GM18502 (cell line): ENCODE data around the gene ALKBH6.
"Not testable (repeated sequence)": the region's sequence is repeated elsewhere in the genome, so short reads cannot be mapped to it uniquely, and the experiment has no call there.

Source experiments
- ATAC-seq: cut with Tn5 transposase; IDR thresholded peaks from one replicate; pipeline ENCODE4 v1.9.1; 2021; ENCODE audit warnings: mild to moderate bottlenecking; ENCODE audit not compliant: unreplicated experiment, poor library complexity

Gene ALKBH6

DNA sequence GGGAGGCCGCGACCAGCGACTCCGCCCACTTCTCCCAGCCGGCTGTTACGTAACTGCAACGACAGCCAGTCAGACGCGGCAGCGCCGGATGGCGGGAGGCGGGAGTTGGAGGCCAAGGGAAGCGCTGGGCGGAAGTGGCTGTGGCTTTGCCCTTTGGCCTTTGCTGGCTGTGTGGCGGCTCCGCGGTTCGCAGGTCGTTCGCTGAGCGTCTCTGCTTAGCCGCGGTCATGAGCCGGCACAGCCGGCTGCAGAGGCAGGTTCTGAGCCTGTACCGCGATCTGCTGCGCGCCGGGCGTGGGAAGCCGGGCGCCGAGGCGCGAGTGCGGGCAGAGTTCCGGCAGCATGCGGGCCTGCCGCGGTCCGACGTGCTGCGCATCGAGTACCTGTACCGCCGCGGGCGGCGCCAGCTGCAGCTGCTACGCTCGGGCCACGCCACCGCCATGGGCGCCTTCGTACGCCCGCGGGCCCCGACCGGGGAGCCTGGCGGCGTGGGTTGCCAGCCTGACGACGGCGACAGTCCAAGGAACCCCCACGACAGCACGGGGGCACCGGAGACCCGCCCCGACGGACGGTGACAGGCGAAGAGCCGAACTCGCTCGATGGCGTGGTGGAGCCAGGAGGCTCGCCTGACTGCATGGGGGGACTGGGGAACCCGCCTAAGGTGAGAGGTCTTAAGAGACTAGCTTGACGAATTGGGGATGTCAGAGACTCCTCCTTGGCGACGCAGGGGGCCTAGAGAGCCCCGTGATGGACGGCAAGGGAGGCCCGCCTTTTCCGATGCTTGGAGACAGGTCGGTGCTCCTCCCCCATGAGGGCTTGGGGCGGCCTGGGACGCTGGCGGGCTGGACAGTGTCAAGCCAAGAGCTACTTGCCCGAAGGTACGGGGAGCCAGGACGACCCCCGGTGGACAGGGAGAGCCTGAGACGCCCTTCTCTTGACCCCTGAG is 18.7 kb downstream of the ALKBH6 start, which contains the start of gene SDHAF1:
TSS of gene SDHAF1 (plus strand) at position 141 of the 946 bp plus-strand sequence. CDS start at position 228, 87 bp downstream.
- ATAC-seq, result peak; percentile 89

GRCh38 chr19:35993923-35994598 is 20.0 kb downstream of the ALKBH6 start:
- no peak for ATAC-seq

DNA sequence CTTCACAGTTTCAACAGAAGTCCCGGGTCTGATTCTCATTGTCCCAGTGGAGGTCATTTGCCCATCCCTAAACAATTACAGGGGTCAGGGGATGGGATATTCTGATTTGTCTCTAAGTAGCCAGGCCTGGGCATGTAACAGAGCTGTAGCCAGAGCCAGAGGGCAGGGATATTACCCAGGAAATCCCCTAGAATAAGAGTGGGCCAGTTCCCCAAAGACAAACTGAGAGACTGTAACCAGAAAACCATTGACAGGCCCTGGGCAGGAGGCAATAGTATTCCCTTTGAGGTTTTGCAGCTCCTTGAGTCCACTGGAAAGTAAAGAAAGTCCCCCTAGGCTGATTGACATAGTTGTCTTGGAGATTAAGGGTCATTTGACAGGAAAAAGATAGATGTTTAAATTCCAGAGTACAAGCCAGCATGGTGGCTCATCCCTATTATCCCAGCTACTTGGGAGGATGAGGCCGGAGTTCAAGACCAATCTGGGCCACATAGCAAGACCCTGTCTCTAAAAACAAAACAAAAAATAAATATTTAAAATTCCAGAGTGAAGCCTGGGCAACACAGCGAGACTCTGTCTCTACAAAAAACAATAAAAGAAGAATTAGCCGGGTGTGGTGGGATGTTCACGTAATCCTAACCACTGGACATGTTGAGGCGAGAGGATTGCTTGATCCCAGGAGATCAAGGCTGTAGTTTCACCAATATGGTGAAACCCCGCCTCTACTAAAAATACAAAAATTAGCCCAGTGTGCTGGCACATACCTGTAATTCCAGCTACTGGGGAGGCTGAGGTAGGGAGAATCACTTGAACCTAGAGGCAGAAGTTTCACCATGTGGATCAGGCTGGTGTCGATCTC is 20.9 kb downstream of the ALKBH6 start:
- ATAC-seq, result no peak

- ATAC-seq, result no peak
Measured at GRCh38 chr19:35991731-35992450, 22.1 kb downstream of the ALKBH6 start.

GRCh38 chr19:35990771-35991730 is 23.0 kb downstream of the ALKBH6 start:
- no peak for ATAC-seq

DNA sequence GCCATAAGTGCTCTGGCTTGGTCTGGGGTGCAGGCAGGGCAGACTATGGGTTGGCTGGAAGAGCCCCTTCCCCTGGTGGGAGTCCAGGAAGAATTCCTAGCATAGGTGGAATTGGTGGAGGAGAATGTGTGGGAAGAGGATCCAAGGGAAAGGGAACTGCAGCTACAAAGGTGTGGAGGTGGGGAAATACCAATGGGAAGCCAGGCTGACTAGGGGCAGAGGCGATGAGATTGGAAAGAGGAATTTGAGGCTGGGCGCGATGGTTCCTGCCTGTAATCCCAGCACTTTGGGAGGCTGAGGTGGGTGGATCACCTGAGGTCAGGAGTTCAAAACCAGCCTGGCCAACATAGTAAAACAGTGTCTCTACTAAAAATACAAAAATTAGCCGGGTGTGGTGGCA is 23.9 kb downstream of the ALKBH6 start:
- ATAC-seq, result no peak

GRCh38 chr19:35988824-35989223 is 25.2 kb downstream of the ALKBH6 start:
- no peak for ATAC-seq

DNA sequence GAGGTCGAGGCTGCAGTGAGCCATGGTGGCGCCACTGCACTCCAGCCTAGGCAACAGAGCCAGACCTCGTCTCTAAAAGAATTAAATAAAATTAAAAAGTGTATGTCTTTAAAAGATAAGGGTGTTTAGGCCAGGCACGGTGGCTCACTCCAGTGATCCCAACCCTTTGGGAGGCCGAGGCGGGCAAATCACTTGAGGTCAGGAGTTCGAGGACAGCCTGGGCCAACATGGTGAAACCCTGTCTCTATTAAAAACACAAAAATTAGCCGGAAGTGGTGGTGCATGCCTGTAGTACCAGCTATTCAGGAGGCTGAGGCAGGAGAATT is 26.5 kb downstream of the ALKBH6 start:
- ATAC-seq, result no peak

GRCh38 chr19:35986664-35987570 is 27.1 kb downstream of the ALKBH6 start:
- ATAC-seq, result no peak

DNA sequence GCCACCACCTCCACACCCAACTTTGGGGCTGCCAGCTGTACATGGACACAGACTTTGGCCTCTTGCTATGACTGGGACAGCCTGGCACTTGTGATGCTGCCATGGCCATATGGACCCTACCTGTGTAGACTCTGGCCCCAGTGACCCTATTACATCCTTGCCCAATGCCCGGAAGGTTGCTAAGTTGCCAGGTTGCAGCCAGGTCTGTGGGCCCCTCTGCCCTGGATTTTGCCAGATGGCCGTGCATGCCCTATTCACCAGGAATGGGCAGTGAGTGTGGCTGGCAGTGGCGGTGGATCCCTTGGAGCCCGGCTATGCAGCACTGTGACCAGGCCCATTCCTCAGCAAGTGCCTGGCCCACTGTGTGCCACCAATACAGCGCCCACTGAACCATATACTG is 27.9 kb downstream of the ALKBH6 start:
- no peak for ATAC-seq

DNA sequence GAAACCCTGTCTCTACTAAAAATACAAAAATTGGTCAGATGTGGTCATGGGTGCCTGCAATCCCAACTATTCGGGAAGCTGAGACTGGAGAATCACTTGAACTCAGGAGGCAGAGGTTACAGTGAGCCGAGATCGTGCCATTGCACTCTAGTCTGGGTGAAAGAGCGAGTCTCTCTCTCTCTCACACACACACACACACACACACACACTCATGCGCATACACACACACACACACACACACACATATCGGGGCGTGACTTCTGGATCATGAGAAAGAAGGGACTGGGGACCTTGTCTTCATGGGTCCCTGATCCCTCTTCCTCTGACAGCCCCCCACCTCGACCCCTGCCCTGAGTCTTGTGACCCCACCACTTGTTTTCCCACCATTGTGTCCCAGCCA is 30.8 kb downstream of the ALKBH6 start:
- ATAC-seq, result no peak

GRCh38 chr19:35980997-35981396 is 33.0 kb downstream of the ALKBH6 start:
- not testable (repeated sequence) for ATAC-seq

DNA sequence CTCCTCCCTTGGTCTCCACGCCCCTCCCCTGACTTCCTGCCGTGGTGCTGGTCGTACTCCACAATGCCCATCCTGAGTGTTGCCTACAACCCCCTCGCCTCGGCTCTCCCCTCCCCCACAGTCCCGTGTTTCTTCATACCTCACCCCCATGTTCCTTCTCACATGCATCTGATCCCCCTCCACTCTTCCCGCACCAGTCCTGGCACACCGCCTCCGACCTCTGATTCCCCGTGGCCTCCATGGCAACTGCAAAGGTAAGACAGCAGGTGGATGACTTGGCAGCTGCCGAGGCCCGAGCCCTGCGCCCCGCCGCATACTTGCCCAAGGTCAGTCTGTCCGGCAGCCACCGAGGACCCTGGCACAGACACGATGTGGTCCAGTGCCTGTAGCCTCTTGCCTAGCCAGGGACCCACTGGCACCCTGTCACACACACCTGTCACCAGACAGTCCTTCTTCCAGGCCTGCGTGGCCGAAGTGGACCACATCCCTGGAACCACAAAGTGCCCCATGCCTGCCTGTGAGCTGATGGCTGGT is 35.1 kb downstream of the ALKBH6 start:
- no peak for ATAC-seq

GRCh38 chr19:35978271-35978670 is 35.7 kb downstream of the ALKBH6 start:
- ATAC-seq, result no peak

DNA sequence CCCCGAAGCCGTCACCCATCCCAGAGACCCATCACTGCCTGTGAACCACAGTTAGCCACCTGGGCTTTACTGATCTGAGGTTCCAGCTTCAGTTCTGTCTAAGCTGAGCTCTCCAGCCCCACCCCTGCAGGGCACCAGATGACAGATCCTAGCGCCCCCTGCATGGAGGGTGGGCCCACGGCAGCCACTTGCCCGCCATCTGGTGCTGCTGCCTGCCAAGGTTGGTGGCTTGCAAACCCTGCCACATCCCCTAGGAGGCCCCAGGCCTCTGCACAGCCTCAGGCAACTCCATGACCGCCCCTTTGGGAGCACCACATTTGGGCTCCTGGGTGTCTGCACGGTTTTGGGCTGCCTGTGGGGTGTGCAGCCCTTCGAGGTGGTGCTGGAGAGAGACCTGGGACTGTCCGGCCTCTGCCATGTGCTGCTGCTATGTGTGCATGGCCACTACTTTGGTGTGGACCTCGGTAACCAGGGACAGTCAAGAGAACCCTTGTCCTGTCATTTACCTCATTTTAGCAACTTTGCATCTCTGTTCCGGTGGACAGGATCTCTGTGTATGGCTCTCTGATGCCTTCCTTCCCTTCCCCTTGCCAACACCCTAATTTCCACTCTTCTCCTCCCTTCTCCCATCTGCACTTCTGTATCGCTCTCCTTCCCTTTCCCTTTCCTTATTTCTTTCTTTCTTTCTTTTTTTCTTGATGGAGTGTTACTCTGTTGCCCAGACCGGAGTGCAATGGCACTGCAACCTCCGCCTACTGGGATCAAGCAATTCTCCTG is 36.4 kb downstream of the ALKBH6 start:
- ATAC-seq, result no peak

DNA sequence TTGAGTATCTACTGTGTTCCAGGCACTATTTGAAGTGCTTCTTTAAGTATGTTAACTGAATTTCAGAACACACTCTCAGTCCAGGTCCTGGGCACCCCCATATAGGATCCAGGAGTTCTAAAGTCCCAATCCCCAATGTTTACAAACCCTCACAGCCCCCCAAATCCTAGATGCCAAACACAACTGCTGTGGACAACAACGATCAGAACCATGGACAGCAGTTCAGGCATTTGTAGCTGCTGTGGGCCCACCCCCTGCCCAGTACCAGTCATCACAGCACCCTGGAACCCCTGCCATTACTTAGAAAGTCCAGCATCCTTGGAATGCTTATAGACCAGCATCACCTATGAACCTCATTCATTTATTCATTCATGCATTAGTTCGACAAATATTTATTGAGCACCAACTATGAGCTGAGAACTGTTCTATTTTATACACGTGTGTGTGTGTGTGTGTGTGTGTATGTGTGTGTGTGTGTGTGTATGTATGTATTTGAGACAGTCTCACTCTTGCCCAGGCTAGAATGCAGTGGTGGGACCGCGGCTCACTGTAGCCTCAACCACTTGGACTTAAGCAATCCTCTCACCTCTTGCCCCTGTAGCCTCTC is 38.3 kb downstream of the ALKBH6 start:
- no peak for ATAC-seq
